Frontal cortex (tissue), 4 donors: Measurements from ENCODE around the gene TLX1. TPM values are rescaled to one million over a fixed set of nuclear protein-coding genes. Genes with fewer than 3 reads are reported as not detected.
A peak's percentile ranks its signal among the peaks of the same experiment; 100 is the strongest.
"Not testable (repeated sequence)": the region's sequence is repeated elsewhere in the genome, so short reads cannot be mapped to it uniquely, and the experiment has no call there.

Experiments used
- DNase-seq, 2 donors: peaks; one replicate each; pipeline ENCODE4 v3.0.0; 2012; ENCODE audit warnings: low spot score in 2 of 2
- FAIRE-seq: peaks from 2 replicates; lab custom pipeline; 2012; peaks lifted over from hg19 to GRCh38; lab: Jason Lieb, UNC
- total RNA-seq: library from RNA; depleted of rRNA; stranded (reverse); fragments of >200 nt; gene quantifications from one replicate; pipeline ENCODE4 v1.2.3, GENCODE V29; 2014
- donor health status: control.
- donor health status: control.
- donor health status: control.

The TLX1 gene
- total RNA-seq, 1 donor from 2014 or later: not detected

DNA sequence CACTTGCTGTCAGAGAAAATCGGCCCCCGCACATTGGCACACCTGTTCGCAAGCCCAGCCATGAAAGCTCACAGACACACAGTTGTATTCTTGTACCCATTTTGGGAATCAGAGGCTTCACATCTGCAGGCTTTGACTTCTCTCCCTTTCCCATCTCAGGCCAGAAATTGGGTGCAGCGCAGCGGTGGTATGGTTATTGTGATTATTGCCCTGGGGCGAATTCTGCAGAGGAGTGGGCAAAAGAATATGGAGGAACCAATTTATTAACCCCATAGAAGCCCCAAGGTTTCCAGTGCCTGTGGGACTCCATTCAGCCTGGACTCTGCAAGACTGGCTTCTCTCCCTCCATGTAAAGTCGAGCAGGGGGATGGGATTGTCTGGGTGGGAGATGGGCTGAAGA, 14.0 kb downstream of the TLX1 start:
- FAIRE-seq: no peak
- DNase-seq: no peak

GRCh38 chr10:101145750-101146391, 14.8 kb downstream of the TLX1 start:
- no peak for DNase-seq
- no peak for FAIRE-seq

- no peak for FAIRE-seq
- DNase-seq: no peak
Measured at GRCh38 chr10:101146392-101147251, 15.5 kb downstream of the TLX1 start.

- DNase-seq (no peak), FAIRE-seq (no peak)
Measured at GRCh38 chr10:101151395-101151794, 20.3 kb downstream of the TLX1 start.

GRCh38 chr10:101152316-101152715, 21.2 kb downstream of the TLX1 start:
- FAIRE-seq (no peak), DNase-seq (no peak)

- FAIRE-seq: not testable (repeated sequence)
Measured at GRCh38 chr10:101154506-101154905, 23.4 kb downstream of the TLX1 start.

DNA sequence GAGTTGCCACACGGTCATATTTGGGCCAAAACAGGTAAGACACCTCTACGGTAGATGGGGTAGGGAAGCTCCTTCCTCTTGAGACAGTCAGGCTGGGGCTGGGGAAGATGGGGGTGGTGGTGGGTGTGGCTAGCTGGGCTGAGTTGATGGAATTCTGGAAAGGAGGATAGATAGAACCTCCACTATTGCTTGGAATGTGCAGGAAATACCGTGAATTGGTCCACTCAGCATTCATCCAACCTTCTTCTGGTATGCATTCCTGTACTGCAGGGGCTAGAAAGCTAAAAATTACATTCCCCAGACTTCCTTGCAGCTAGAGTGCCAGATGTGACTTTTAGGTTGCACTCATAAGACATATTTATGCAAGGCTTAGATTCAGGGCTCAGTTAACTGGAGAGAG, 24.8 kb downstream of the TLX1 start:
- FAIRE-seq (no peak), DNase-seq (no peak)

More at GRCh38 chr10:101154506-101154905, 23.4 kb downstream of the TLX1 start:
- DNase-seq: not testable (repeated sequence)

DNA sequence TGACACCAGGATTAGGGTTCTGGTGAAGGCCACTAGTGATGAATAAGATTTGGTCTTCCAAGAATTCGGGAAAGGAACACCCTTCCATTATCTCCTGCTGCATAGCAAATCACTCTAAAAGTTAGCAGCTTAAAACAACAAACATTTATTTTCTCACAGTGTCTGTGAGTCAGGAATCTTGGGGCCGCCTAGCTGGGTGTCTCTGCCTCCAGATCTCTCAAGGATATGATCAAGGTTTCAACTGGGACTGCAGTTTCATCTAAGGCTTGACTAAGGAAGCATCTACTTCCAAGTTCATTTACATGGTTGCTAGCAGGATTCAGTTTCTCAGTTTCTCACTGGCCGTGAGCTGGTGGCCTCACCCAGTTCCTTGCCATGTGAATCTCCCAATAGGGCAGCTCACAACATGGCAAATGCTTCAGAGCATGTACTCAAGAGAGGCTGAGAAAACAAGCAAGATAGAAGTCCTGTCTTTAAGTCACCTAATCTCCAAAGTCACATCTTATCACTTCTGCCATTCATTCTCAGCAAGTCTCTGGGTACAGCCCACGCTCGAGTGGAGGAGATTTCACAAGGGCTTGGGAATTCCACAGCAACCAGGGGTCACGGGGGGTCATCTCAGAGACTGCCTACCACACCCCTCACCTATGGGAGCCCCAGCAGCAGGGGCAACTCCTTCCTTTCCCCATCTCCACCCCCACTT, 26.8 kb downstream of the TLX1 start:
- no peak for DNase-seq
- no peak for FAIRE-seq

DNA sequence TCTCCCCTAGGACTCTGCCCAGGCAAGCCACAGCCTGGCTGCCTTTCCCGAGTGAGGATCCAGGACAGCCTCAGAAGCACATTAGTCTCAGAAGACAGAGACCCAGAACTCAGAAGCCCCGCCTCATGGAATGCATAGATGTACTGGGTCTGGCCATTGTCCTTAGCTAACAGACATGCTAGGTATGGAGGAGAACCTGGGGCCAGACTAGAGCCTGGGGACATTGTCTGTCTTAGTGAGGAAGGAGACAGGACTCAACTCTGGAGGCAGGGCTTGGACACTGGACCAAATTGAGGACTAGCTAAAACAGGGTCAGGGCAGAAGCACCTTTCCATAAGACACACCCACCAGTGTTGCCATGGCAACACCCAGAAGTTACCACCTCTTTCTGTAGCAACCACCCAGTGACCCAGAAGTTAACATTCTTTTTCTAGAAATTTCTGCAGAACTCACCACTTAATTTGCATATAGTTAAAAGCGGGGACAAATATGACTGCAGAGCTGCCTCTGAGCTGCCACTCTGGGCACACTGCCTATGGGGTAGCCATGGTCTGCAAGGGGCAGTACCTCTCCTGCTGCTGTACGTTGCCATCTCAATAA, 27.5 kb downstream of the TLX1 start:
- FAIRE-seq (no peak), DNase-seq (no peak)

- DNase-seq (peak; percentile 47 to 72), FAIRE-seq (no peak)
Measured at GRCh38 chr10:101161494-101162299, 30.6 kb downstream of the TLX1 start.

GRCh38 chr10:101162677-101163076, 31.6 kb downstream of the TLX1 start:
- no peak for FAIRE-seq

GRCh38 chr10:101164020-101164419, 32.9 kb downstream of the TLX1 start:
- no peak for DNase-seq
- no peak for FAIRE-seq

More at GRCh38 chr10:101162677-101163076, 31.6 kb downstream of the TLX1 start:
- no peak for DNase-seq

GRCh38 chr10:101165736-101166135, 34.6 kb downstream of the TLX1 start:
- FAIRE-seq (no peak), DNase-seq (no peak)

DNA sequence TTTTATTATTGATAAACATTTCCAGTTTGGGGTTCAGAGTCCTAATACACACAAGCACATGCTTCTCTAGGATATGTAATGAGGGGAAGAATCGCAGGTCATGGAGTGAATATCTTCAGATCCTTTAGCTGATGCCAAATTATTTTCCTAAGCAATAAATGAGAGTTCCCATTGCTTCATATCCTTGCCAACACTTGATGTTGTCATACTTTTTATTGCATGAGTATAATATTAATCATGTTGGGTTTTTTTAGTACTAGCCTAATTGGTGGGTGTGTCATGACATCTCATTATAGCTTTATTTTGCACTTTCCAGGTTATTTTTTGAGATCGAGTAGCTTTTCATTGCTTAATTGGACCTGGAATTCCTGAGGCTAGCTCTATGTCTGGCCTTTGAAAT, 35.3 kb downstream of the TLX1 start:
- DNase-seq: no peak
- no peak for FAIRE-seq

GRCh38 chr10:101172741-101173140, 41.6 kb downstream of the TLX1 start:
- peak; percentile 45 for FAIRE-seq
- no peak for DNase-seq

DNA sequence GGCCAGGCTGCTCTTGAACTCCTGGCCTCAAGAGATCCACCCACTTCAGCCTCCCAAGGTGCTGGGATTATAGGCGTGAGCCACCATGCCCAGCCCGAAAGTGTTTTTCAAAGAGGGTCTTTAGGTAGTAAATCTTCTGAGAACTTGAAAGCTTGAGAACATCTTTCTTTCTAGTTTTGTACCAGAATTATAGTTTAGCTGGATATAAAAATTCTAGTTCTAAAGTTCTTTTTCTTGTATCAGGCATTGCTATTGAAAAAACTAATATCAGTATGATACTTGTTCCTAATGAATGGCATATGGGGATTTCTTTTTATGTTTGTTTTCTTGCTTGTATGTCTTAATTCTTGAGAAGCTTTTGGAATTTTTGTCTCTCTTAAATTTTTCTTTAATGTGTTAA, 43.2 kb downstream of the TLX1 start:
- no peak for FAIRE-seq

DNA sequence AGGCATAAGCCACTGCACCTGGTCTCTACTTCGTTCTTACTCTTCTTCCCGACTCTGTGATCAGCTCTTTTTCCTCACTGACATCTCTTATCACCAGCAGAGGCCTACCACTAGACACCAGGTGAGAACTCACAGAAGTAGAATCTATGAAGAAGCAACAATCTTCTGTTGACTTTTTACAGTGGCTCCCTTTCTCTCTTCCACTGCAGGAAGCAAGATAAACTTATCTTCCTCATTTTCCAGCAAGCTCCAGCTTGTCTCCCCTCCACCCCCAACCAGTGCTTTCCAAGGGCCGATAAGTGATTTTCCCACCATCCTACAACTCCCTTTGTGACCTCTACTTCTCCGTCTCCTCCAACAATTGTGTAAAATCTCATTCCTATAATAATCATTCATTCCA, 45.5 kb downstream of the TLX1 start:
- no peak for FAIRE-seq
- no peak for DNase-seq

More for the DNA sequence above, 43.2 kb downstream of the TLX1 start:
- no peak for DNase-seq

DNA sequence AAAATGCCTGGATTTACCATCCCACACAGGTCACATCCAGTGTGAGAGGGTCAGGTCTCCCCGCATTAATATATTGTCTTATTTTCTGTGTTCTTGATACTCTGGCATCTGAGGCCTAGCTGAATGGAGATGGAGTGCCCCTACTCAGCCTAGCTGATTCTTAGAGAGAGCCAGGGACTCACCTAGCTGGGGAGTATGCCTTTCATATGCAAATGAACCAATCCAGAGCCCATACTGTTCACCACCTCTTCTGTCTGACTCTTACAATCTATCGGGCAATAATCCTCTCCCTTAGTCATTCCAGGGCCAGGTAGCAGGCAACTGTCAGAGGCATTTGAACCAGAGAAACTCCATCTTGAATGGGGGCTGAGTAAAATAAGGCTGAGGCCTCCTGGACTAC, 51.8 kb downstream of the TLX1 start:
- DNase-seq: no peak
- no peak for FAIRE-seq

GRCh38 chr10:101183458-101184183, 52.5 kb downstream of the TLX1 start:
- no peak for DNase-seq

More at GRCh38 chr10:101183458-101184183, 52.5 kb downstream of the TLX1 start:
- no peak for FAIRE-seq
